Mesendoderm (in vitro differentiated cells): ENCODE data around the gene ARL14.

Experiments
- DNase-seq: peaks from one replicate; pipeline ENCODE4 v3.0.0; 2013
- H2AK5ac ChIP-seq: 2 replicates; pipeline ENCODE4 v1.6.1; 2013; ENCODE audit warnings: low read length, inconsistent platforms
- H2BK120ac ChIP-seq: 2 replicates; pipeline ENCODE4 v1.6.1; 2013; ENCODE audit warnings: low read depth, mild to moderate bottlenecking, low read length, moderate library complexity, mixed read lengths
- H2BK15ac ChIP-seq: replicated peaks from 2 replicates; pipeline ENCODE4 v1.6.1; 2013; ENCODE audit warnings: low read depth, mild to moderate bottlenecking, moderate library complexity
- H2BK5ac ChIP-seq: 2 replicates; pipeline ENCODE4 v1.6.1; 2013; ENCODE audit warnings: low read length, inconsistent platforms
- H3K18ac ChIP-seq: 2 replicates; pipeline ENCODE4 v1.6.1; 2013; ENCODE audit warnings: mild to moderate bottlenecking, low read length, mixed read lengths
- H3K23ac ChIP-seq: one replicate; pipeline ENCODE4 v1.6.1; 2013; ENCODE audit warnings: low read length
- H3K27ac ChIP-seq: 2 replicates; pipeline ENCODE4 v1.5.1; 2013; ENCODE audit warnings: low read depth, mild to moderate bottlenecking, inconsistent platforms, low read length, moderate library complexity
- H3K27me3 ChIP-seq: 2 replicates; pipeline ENCODE4 v1.6.1; 2013; ENCODE audit warnings: low read length, control low read depth, mild to moderate bottlenecking, inconsistent platforms; ENCODE audit not compliant: insufficient read depth, poor library complexity
- H3K36me3 ChIP-seq: 2 replicates; pipeline ENCODE4 v1.6.1; 2013; ENCODE audit warnings: low read length, inconsistent platforms; ENCODE audit not compliant: control insufficient read depth, insufficient read depth
- H3K4ac ChIP-seq: one replicate; pipeline ENCODE4 v1.6.1; 2013; ENCODE audit warnings: low read depth, mild to moderate bottlenecking, low read length, moderate library complexity
- H3K4me1 ChIP-seq: 2 replicates; pipeline ENCODE4 v1.6.1; 2013; ENCODE audit warnings: low read depth, low read length, inconsistent platforms; ENCODE audit not compliant: control insufficient read depth
- H3K4me2 ChIP-seq: 2 replicates; pipeline ENCODE4 v1.6.1; 2013; ENCODE audit warnings: low read length
- H3K4me3 ChIP-seq: 2 replicates; pipeline ENCODE4 v1.5.1; 2013; ENCODE audit warnings: mild to moderate bottlenecking, low read length
- H3K56ac ChIP-seq: one replicate; pipeline ENCODE4 v1.6.1; 2013; ENCODE audit warnings: low read length
- H3K79me1 ChIP-seq: 2 replicates; pipeline ENCODE4 v1.6.1; 2013; ENCODE audit warnings: low read length, inconsistent platforms
- H3K79me2 ChIP-seq: 2 replicates; pipeline ENCODE4 v1.6.1; 2013; ENCODE audit warnings: mild to moderate bottlenecking, low read length; ENCODE audit not compliant: control insufficient read depth, insufficient read depth
- H3K9ac ChIP-seq: 2 replicates; pipeline ENCODE4 v1.6.1; 2013; ENCODE audit warnings: low read length, inconsistent platforms
- H4K5ac ChIP-seq: one replicate; pipeline ENCODE4 v1.6.1; 2013; ENCODE audit warnings: low read length
- H4K8ac ChIP-seq: one replicate; pipeline ENCODE4 v1.6.1; 2013; ENCODE audit warnings: low read depth, mild to moderate bottlenecking, control low read depth, low read length, moderate library complexity
- WGBS: extraction: QIAGEN DNeasy Blood & Tissue Kit; methylation state at CpG from one replicate; pipeline ENCODE4 v1.1.7; 2013; ENCODE audit warnings: low lambda C conversion rate, missing lambda C conversion rate; ENCODE audit not compliant: insufficient coverage; ENCODE audit errors: extremely low coverage; 5-methylcytosine and 5-hydroxymethylcytosine counted together

The ARL14 gene

GRCh38 chr3:160638184-160638583 lies 38.8 kb upstream of the ARL14 start:
- no peaks in the 10 kb centered on the region for H3K79me1 ChIP-seq
- peaks cover 2% of the 10 kb centered on the region for H3K4me1 ChIP-seq
- no peak overlapping the region for H3K4me2 ChIP-seq
- no CpG with 5 or more reads among the region's 2 CpGs for WGBS
- no peak overlapping the region for H3K4me3 ChIP-seq
- no peaks in the 10 kb centered on the region for H3K27me3 ChIP-seq
- H3K9ac ChIP-seq = no peak overlapping the region
- H3K79me2 ChIP-seq = no peaks in the 10 kb centered on the region
- no peak overlapping the region for H4K5ac ChIP-seq
- H2BK15ac ChIP-seq = no peak overlapping the region
- H2BK120ac ChIP-seq = no peak overlapping the region
- H3K56ac ChIP-seq = no peak overlapping the region
- H3K4ac ChIP-seq = no peak overlapping the region
- H4K8ac ChIP-seq = no peak overlapping the region
- H2AK5ac ChIP-seq = no peak overlapping the region
- H3K36me3 ChIP-seq = no peaks in the 10 kb centered on the region
- DNase-seq = no peak
- H2BK5ac ChIP-seq = no peak overlapping the region
- H3K18ac ChIP-seq = no peak overlapping the region
- no peak overlapping the region for H3K23ac ChIP-seq
- no peak overlapping the region for H3K27ac ChIP-seq

- no peak overlapping the region for H3K9ac ChIP-seq
- H2AK5ac ChIP-seq = no peak overlapping the region
- no peak overlapping the region for H3K56ac ChIP-seq
- no peak overlapping the region for H3K27ac ChIP-seq
- no peak overlapping the region for H3K18ac ChIP-seq
- no CpG with 5 or more reads among the region's 2 CpGs for WGBS
- H4K5ac ChIP-seq = no peak overlapping the region
- no peak overlapping the region for H2BK120ac ChIP-seq
- no peak overlapping the region for H3K4me3 ChIP-seq
- no peaks in the 10 kb centered on the region for H3K79me1 ChIP-seq
- no peak overlapping the region for H3K4ac ChIP-seq
- H3K27me3 ChIP-seq = no peaks in the 10 kb centered on the region
- H3K23ac ChIP-seq = no peak overlapping the region
- no peak overlapping the region for H4K8ac ChIP-seq
- no peak overlapping the region for H2BK5ac ChIP-seq
- H2BK15ac ChIP-seq = no peak overlapping the region
- no peak for DNase-seq
- no peaks in the 10 kb centered on the region for H3K79me2 ChIP-seq
- no peak overlapping the region for H3K4me2 ChIP-seq
- no peaks in the 10 kb centered on the region for H3K4me1 ChIP-seq
- no peaks in the 10 kb centered on the region for H3K36me3 ChIP-seq
Measured at GRCh38 chr3:160641665-160642309, 35.2 kb upstream of the ARL14 start.

GRCh38 chr3:160643994-160644393 lies 33.0 kb upstream of the ARL14 start:
- no CpG with 5 or more reads among the region's 3 CpGs for WGBS
- H3K27me3 ChIP-seq = no peaks in the 10 kb centered on the region
- no peaks in the 10 kb centered on the region for H3K79me1 ChIP-seq
- no peak overlapping the region for H3K4me2 ChIP-seq
- no peak overlapping the region for H2AK5ac ChIP-seq
- no peak overlapping the region for H3K56ac ChIP-seq
- no peak overlapping the region for H3K23ac ChIP-seq
- H2BK120ac ChIP-seq = no peak overlapping the region
- H3K4ac ChIP-seq = no peak overlapping the region
- no peak overlapping the region for H4K8ac ChIP-seq
- H3K36me3 ChIP-seq = no peaks in the 10 kb centered on the region
- no peak overlapping the region for H3K9ac ChIP-seq
- H3K79me2 ChIP-seq = no peaks in the 10 kb centered on the region
- no peak overlapping the region for H3K4me3 ChIP-seq
- no peak overlapping the region for H2BK15ac ChIP-seq
- H2BK5ac ChIP-seq = no peak overlapping the region
- no peaks in the 10 kb centered on the region for H3K4me1 ChIP-seq
- DNase-seq = peak; percentile 19
- no peak overlapping the region for H3K27ac ChIP-seq
- no peak overlapping the region for H3K18ac ChIP-seq
- H4K5ac ChIP-seq = no peak overlapping the region

- WGBS = no CpG with 5 or more reads among the region's 2 CpGs
- Histone ChIP-seq H2BK15ac (no peak overlapping the region), H3K4me3 (no peak overlapping the region), H3K27me3 (no peaks in the 10 kb centered on the region), H4K5ac (no peak overlapping the region), H3K4me1 (no peaks in the 10 kb centered on the region), H3K79me1 (no peaks in the 10 kb centered on the region), H3K4me2 (no peak overlapping the region), H2BK120ac (no peak overlapping the region), H3K27ac (no peak overlapping the region), H4K8ac (no peak overlapping the region), H3K56ac (no peak overlapping the region), H3K18ac (no peak overlapping the region), H3K79me2 (no peaks in the 10 kb centered on the region), H3K9ac (no peak overlapping the region), H2AK5ac (no peak overlapping the region), H2BK5ac (no peak overlapping the region), H3K23ac (no peak overlapping the region), H3K36me3 (no peaks in the 10 kb centered on the region), H3K4ac (no peak overlapping the region)
- DNase-seq = no peak
Measured at GRCh38 chr3:160644491-160644890, 32.5 kb upstream of the ARL14 start.

GRCh38 chr3:160648701-160649100 lies 28.3 kb upstream of the ARL14 start:
- Histone ChIP-seq H3K56ac (no peak overlapping the region), H3K27me3 (no peaks in the 10 kb centered on the region), H3K4me2 (no peak overlapping the region), H2BK120ac (no peak overlapping the region), H2BK5ac (no peak overlapping the region), H2BK15ac (no peak overlapping the region), H3K4me3 (no peak overlapping the region), H3K4ac (no peak overlapping the region), H3K4me1 (no peaks in the 10 kb centered on the region), H2AK5ac (no peak overlapping the region), H3K18ac (no peak overlapping the region), H3K23ac (no peak overlapping the region), H3K27ac (no peak overlapping the region), H3K79me2 (no peaks in the 10 kb centered on the region), H3K79me1 (no peaks in the 10 kb centered on the region), H3K36me3 (no peaks in the 10 kb centered on the region), H4K8ac (no peak overlapping the region), H4K5ac (no peak overlapping the region), H3K9ac (no peak overlapping the region)
- no peak for DNase-seq

- H3K23ac ChIP-seq = no peak overlapping the region
- H3K4me2 ChIP-seq = no peak overlapping the region
- no peaks in the 10 kb centered on the region for H3K27me3 ChIP-seq
- H3K36me3 ChIP-seq = no peaks in the 10 kb centered on the region
- no peak overlapping the region for H2AK5ac ChIP-seq
- no peak overlapping the region for H4K8ac ChIP-seq
- no peak overlapping the region for H3K18ac ChIP-seq
- no peak overlapping the region for H3K9ac ChIP-seq
- no peak overlapping the region for H4K5ac ChIP-seq
- H2BK15ac ChIP-seq = no peak overlapping the region
- H3K4me3 ChIP-seq = no peak overlapping the region
- no peak overlapping the region for H2BK5ac ChIP-seq
- no peak for DNase-seq
- H3K79me2 ChIP-seq = no peaks in the 10 kb centered on the region
- H2BK120ac ChIP-seq = no peak overlapping the region
- H3K27ac ChIP-seq = no peak overlapping the region
- no peaks in the 10 kb centered on the region for H3K4me1 ChIP-seq
- H3K56ac ChIP-seq = no peak overlapping the region
- H3K4ac ChIP-seq = no peak overlapping the region
- no peaks in the 10 kb centered on the region for H3K79me1 ChIP-seq
- WGBS = no CpG with 5 or more reads among the region's 3 CpGs
Measured at GRCh38 chr3:160649596-160649995, 27.4 kb upstream of the ARL14 start.
